HG03378 (cell line): ENCODE measurements around the gene RAG1.

Experiments used
- ATAC-seq: cut with Tn5 transposase; IDR thresholded peaks from one replicate; pipeline ENCODE4 v1.9.1; 2021; ENCODE audit warnings: mild to moderate bottlenecking, moderate library complexity; ENCODE audit not compliant: unreplicated experiment

Gene RAG1

GRCh38 chr11:36588099-36588498 lies 20.3 kb downstream of the RAG1 start:
- no peak for ATAC-seq

- ATAC-seq = no peak
Measured at GRCh38 chr11:36590513-36590912, 22.7 kb downstream of the RAG1 start.

- no peak for ATAC-seq
Measured at GRCh38 chr11:36591433-36591832, 23.6 kb downstream of the RAG1 start.

- peak; percentile 79 for ATAC-seq
Measured at GRCh38 chr11:36594316-36594989, 26.6 kb downstream of the RAG1 start, which contains the start of gene IFTAP. IFTAP (plus strand) TSS chr11:36594502; CDS start chr11:36610104, 15,602 bp downstream.

GRCh38 chr11:36596880-36597279 lies 29.1 kb downstream of the RAG1 start:
- no peak for ATAC-seq

GRCh38 chr11:36598051-36598450 lies 30.2 kb downstream of the RAG1 start, which contains the start of gene RAG2:
RAG2 (minus strand) TSS chr11:36598236; CDS start chr11:36594168, 4,068 bp downstream.
- no peak for ATAC-seq

GRCh38 chr11:36600180-36600579 lies 32.4 kb downstream of the RAG1 start:
- ATAC-seq = no peak

GRCh38 chr11:36601155-36601554 lies 33.3 kb downstream of the RAG1 start:
- ATAC-seq = no peak

DNA sequence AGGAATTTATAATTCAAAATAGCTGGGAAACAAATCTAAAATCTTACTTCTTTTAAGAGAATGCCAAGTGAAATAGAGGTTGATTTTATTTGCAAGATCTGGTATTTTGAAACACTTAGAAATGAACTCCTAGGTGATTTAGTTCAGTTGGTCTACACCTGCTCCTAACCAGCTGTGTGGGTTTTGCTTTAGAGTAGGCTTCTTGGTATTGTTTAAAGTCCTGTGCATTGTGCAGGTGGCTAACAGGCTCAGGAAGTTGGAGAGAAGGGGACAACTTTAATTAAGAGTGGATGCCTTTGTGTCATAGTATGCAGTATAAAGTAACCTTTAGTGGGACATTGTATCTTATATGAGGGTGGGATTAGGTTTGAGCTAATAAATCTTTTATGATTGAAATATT lies 34.3 kb downstream of the RAG1 start:
- ATAC-seq = no peak

DNA sequence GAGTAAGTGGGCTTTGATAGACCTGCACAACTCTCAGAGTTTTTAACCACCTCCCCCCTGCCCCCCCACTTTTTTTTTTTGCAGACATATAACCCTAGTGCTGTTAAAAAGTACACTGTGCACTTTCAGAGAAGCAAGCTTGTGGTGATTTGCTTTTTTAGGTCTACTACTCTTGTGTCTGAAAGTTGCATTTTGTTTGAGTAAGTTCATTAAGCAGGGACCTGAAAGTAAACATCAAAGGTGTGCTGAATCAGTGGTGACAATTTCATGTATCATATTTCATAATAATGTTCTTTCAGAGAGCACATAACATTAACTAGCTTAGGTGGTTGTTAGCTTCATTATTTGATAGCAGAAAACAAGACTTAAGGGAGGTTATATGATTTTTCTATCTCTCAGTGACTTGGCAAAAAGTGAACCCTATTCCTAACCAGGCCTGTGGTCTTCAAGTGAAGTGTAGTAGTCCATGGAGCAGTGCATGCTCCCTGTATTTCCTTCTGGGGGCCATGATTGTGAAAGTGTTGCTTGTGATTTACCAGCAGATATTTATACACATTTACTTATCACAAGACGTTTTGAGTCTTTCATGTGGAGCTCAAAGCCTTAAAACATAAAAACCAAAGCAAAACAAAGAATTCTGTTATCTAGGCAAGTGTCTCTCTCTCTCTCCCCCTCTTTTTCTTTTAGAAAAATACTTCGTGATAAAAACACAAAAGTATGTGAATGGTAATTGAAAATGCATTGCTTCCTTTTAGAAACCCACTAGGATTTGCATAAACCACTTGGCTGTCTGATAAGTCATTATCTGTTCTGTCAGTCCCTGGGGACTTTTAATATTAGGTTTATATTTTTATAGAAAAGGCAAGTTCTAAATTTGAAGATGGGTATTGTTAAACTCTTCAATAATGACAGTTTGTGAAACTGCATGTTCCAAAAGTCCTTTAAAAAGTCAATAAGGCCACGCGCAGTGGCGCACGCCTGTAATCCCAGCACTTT lies 37.7 kb downstream of the RAG1 start:
- ATAC-seq = peak; percentile 75

- no peak for ATAC-seq
Measured at GRCh38 chr11:36608491-36609199, 40.8 kb downstream of the RAG1 start.

GRCh38 chr11:36609383-36609782 lies 41.6 kb downstream of the RAG1 start:
- no peak for ATAC-seq

DNA sequence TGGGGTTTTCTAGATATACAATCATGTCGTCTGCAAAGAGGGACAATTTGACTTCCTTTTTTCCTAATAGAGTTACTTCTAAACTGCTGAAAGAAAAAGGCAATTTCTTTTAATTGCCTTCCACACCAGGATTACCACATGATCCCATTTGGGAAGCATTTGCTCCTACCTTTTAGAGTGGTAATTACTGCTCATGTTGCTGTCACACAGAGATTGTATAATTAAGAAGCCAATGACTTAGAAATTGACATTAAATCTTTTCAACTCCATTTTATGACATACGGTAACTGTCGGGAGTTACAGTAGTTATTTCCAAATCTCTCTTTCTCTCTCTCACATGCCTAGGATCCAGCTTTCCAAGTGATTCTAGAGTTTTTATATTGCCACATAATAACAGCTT lies 48.0 kb downstream of the RAG1 start:
- no peak for ATAC-seq

GRCh38 chr11:36617543-36618362 lies 49.9 kb downstream of the RAG1 start:
- no peak for ATAC-seq

- ATAC-seq = no peak
Measured at GRCh38 chr11:36618363-36619047, 50.7 kb downstream of the RAG1 start.

GRCh38 chr11:36619502-36619901 lies 51.7 kb downstream of the RAG1 start:
- ATAC-seq = no peak

- no peak for ATAC-seq
Measured at GRCh38 chr11:36620246-36620645, 52.4 kb downstream of the RAG1 start.

GRCh38 chr11:36622431-36623136 lies 54.8 kb downstream of the RAG1 start:
- ATAC-seq = peak; percentile 77

GRCh38 chr11:36623494-36623893 lies 55.7 kb downstream of the RAG1 start:
- no peak for ATAC-seq
